ENCODE measurements around the gene HEATR9.

DNA sequence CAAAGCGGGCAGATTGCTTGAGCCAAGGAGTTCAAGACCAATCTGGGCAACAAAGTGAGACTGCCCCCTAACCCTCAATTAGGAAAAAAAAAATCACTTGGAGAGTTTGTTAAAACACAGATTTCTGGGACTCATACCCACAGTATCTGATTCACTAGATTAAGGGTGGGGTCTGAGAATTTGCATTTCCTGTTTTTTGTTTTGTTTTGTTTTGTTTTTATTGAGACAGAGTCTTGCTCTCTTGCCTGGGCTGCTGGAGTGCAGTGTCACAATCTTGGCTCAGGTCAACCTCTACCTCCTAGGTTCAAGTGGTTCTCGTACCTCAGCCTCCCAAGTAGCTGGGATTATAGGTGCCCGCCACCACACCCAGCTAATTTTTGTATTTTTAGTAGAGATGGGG is 1.1 kb downstream of the HEATR9 start:
- no peak for TF ChIP-seq EZH2 (IDR thresholded peaks at IDR 0.05; ENCODE audit: borderline replicate concordance, low read depth, low read length, severe bottlenecking)
- TF ChIP-seq, protein P1, sequence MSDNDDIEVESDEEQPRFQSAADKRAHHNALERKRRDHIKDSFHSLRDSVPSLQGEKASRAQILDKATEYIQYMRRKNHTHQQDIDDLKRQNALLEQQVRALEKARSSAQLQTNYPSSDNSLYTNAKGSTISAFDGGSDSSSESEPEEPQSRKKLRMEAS (IDR thresholded peaks at IDR 0.05; ENCODE audit: insufficient read depth, insufficient read length): no peak
- TF ChIP-seq, protein P2, sequence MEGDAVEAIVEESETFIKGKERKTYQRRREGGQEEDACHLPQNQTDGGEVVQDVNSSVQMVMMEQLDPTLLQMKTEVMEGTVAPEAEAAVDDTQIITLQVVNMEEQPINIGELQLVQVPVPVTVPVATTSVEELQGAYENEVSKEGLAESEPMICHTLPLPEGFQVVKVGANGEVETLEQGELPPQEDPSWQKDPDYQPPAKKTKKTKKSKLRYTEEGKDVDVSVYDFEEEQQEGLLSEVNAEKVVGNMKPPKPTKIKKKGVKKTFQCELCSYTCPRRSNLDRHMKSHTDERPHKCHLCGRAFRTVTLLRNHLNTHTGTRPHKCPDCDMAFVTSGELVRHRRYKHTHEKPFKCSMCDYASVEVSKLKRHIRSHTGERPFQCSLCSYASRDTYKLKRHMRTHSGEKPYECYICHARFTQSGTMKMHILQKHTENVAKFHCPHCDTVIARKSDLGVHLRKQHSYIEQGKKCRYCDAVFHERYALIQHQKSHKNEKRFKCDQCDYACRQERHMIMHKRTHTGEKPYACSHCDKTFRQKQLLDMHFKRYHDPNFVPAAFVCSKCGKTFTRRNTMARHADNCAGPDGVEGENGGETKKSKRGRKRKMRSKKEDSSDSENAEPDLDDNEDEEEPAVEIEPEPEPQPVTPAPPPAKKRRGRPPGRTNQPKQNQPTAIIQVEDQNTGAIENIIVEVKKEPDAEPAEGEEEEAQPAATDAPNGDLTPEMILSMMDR (IDR thresholded peaks at IDR 0.05; ENCODE audit: extremely low read depth in 1 of 2, insufficient read depth in 1 of 2, low read depth in 1 of 2, low read length in 2 of 2): no peak
- TF ChIP-seq POLR2A (IDR thresholded peaks at IDR 0.05; ENCODE audit: low read depth, low read length): no peak
- TF ChIP-seq POLR2AphosphoS5 (IDR thresholded peaks at IDR 0.05; ENCODE audit: insufficient read depth, low read depth, low read length): no peak
- no peak for TF ChIP-seq JUN (IDR thresholded peaks at IDR 0.05; ENCODE audit: borderline replicate concordance, insufficient read depth, insufficient read length, low read depth)

Data from endothelial cell of umbilical vein (primary cell).